ENCODE measurements around the gene CNTROB.
A peak's percentile ranks its signal among the peaks of the same experiment; 100 is the strongest.

Gene CNTROB

GRCh38 chr17:7885367-7886226 lies 46.4 kb upstream of the CNTROB start:
- no peak for TF ChIP-seq CTCF (IDR thresholded peaks at IDR 0.05)
- no peaks in the 10 kb centered on the region for H3K79me2 ChIP-seq
- no peaks in the 10 kb centered on the region for H3K27me3 ChIP-seq (ENCODE audit: control insufficient read depth, insufficient read depth, low read length)
- H3K27ac ChIP-seq: peak overlapping the region; percentile 85
- peak overlapping the region; percentile 99 for H3K4me2 ChIP-seq (ENCODE audit: low read length)
- H3K9me3 ChIP-seq (ENCODE audit: control insufficient read depth, low read length): no peaks in the 10 kb centered on the region
- H3K4me1 ChIP-seq: peaks cover 33% of the 10 kb centered on the region
- no peaks in the 10 kb centered on the region for H3K36me3 ChIP-seq (ENCODE audit: control insufficient read depth, insufficient read depth, low read length)
- H2AFZ ChIP-seq: peak overlapping the region; percentile 68
- H3K4me3 ChIP-seq (ENCODE audit: low read depth, low read length): peak overlapping the region; percentile 81
- H3K9ac ChIP-seq: peak overlapping the region; percentile 48

- TF ChIP-seq CTCF (IDR thresholded peaks at IDR 0.05): no peak
- no peaks in the 10 kb centered on the region for H3K36me3 ChIP-seq (ENCODE audit: control insufficient read depth, insufficient read depth, low read length)
- H3K4me1 ChIP-seq: peaks cover 33% of the 10 kb centered on the region
These were observed 45.6 kb upstream of the CNTROB start for GRCh38 chr17:7886227-7887037.

GRCh38 chr17:7887038-7887481 lies 44.9 kb upstream of the CNTROB start:
- Histone ChIP-seq H3K4me1 (peaks cover 32% of the 10 kb centered on the region), H2AFZ (peak overlapping the region; percentile 68), H3K27me3 (ENCODE audit: control insufficient read depth, insufficient read depth, low read length) (no peaks in the 10 kb centered on the region), H3K36me3 (ENCODE audit: control insufficient read depth, insufficient read depth, low read length) (no peaks in the 10 kb centered on the region), H3K9me3 (ENCODE audit: control insufficient read depth, low read length) (no peaks in the 10 kb centered on the region), H3K79me2 (peaks cover 5% of the 10 kb centered on the region), H3K4me3 (ENCODE audit: low read depth, low read length) (peak overlapping the region; percentile 81), H3K9ac (no peak overlapping the region), H3K27ac (peak overlapping the region; percentile 85), H3K4me2 (ENCODE audit: low read length) (peak overlapping the region; percentile 99)
- no peak for TF ChIP-seq CTCF (IDR thresholded peaks at IDR 0.05)

More at GRCh38 chr17:7886227-7887037, 45.6 kb upstream of the CNTROB start:
- H3K9ac ChIP-seq: peak overlapping the region; percentile 48
- no peaks in the 10 kb centered on the region for H3K9me3 ChIP-seq (ENCODE audit: control insufficient read depth, low read length)
- no peaks in the 10 kb centered on the region for H3K27me3 ChIP-seq (ENCODE audit: control insufficient read depth, insufficient read depth, low read length)
- peak overlapping the region; percentile 85 for H3K27ac ChIP-seq
- H3K4me2 ChIP-seq (ENCODE audit: low read length): peak overlapping the region; percentile 99
- peak overlapping the region; percentile 68 for H2AFZ ChIP-seq
- peaks cover 5% of the 10 kb centered on the region for H3K79me2 ChIP-seq
- H3K4me3 ChIP-seq (ENCODE audit: low read depth, low read length): peak overlapping the region; percentile 81

GRCh38 chr17:7887482-7888183 lies 44.4 kb upstream of the CNTROB start:
- H3K9ac ChIP-seq: no peak overlapping the region
- peak overlapping the region; percentile 81 for H3K4me3 ChIP-seq (ENCODE audit: low read depth, low read length)
- TF ChIP-seq CTCF (IDR thresholded peaks at IDR 0.05): no peak

More at GRCh38 chr17:7887482-7888183, 44.4 kb upstream of the CNTROB start:
- peaks cover 5% of the 10 kb centered on the region for H3K79me2 ChIP-seq
- H3K27me3 ChIP-seq (ENCODE audit: control insufficient read depth, insufficient read depth, low read length): no peaks in the 10 kb centered on the region
- peak overlapping the region; percentile 85 for H3K27ac ChIP-seq
- H2AFZ ChIP-seq: peak overlapping the region; percentile 68
- H3K36me3 ChIP-seq (ENCODE audit: control insufficient read depth, insufficient read depth, low read length): no peaks in the 10 kb centered on the region
- no peaks in the 10 kb centered on the region for H3K9me3 ChIP-seq (ENCODE audit: control insufficient read depth, low read length)
- H3K4me1 ChIP-seq: peaks cover 28% of the 10 kb centered on the region
- H3K4me2 ChIP-seq (ENCODE audit: low read length): peak overlapping the region; percentile 99

Data from parathyroid adenoma (tissue), 2 donors.